K562 (cell line): Measurements from ENCODE around the gene SLC22A23. TPM values are rescaled to one million over a fixed set of nuclear protein-coding genes. Genes with fewer than 3 reads are reported as not detected.
A peak's percentile ranks its signal among the peaks of the same experiment; 100 is the strongest.

Experiments
- ATAC-seq: fragments of 200-7000 bp; cut with Tn5 transposase; 3 replicates; pipeline ENCODE4 v1.9.1; 2020; ENCODE audit warnings: moderate library complexity
- BruUV-seq: library from RNA; stranded (reverse); fragments of 400-500 nt; replicated peaks from 2 replicates; lab custom pipeline; 2021; lab: Mats Ljungman, UMichigan
- CTCF ChIA-PET: fragments of 300-600 bp; formaldehyde crosslinking; extraction: SDS; loops from one replicate; lab custom pipeline; 2021; ENCODE audit warnings: low intra/inter-chr PET ratio; lab: Yijun Ruan, JAX
- POLR2A ChIA-PET: fragments of 300-600, 350-650 bp; sonication (Branson Sonifier 250); formaldehyde crosslinking; extraction: SDS; loops from one replicate; lab custom pipeline; 2021; ENCODE audit warnings: antibody characterized with exemption, inconsistent platforms; lab: Yijun Ruan, JAX
- DNase-seq, 4 experiments: peaks; one replicate each; pipeline versions ENCODE4 v3.0.0 to v3.0.0-alpha.2; 2011 to 2018; ENCODE audit warnings: low spot score in 3 of 4, mixed read lengths in 3 of 4; ENCODE audit errors: extremely low read depth in 1 of 4
- FAIRE-seq: peaks from 2 replicates; lab custom pipeline; 2011; peaks lifted over from hg19 to GRCh38; lab: Jason Lieb, UNC
- H2AFZ ChIP-seq: 2 replicates; pipeline ENCODE4 v1.6.0; 2011; ENCODE audit warnings: low read depth, low read length, control low read depth, inconsistent platforms
- H3K27ac ChIP-seq: fragments of 200-600 bp; 3 replicates; pipeline ENCODE4 v1.8.0; 2011; ENCODE audit warnings: low read depth, mild to moderate bottlenecking, control low read depth, inconsistent platforms, low read length, moderate library complexity, mixed read lengths; ENCODE audit errors: extremely low read depth
- H3K27me3 ChIP-seq, 2 experiments: fragments of 300-600 bp in 1 of 2; 2 replicates in 1 of 2; 3 replicates in 1 of 2; pipeline versions ENCODE4 v1.6.0 to v1.8.0; 2011; ENCODE audit warnings: inconsistent platforms in 2 of 2, low read length in 2 of 2, mild to moderate bottlenecking in 1 of 2, mixed read lengths in 1 of 2, moderate library complexity in 1 of 2; ENCODE audit not compliant: control insufficient read depth in 2 of 2, insufficient read depth in 2 of 2
- H3K36me3 ChIP-seq: fragments of 300-600 bp; 3 replicates; pipeline ENCODE4 v1.8.0; 2011; ENCODE audit warnings: mild to moderate bottlenecking, low read length, inconsistent platforms; ENCODE audit not compliant: control insufficient read depth, insufficient read depth
- H3K4me1 ChIP-seq, 2 experiments: fragments of 200-600 bp in 1 of 2; replicated peaks in 1 of 2; 2 replicates in 1 of 2; 3 replicates in 1 of 2; pipeline versions ENCODE4 v1.5.1 to v1.8.0; 2011; ENCODE audit warnings: inconsistent platforms in 2 of 2, low read length in 2 of 2, mild to moderate bottlenecking in 1 of 2, mixed read lengths in 1 of 2, moderate library complexity in 1 of 2; ENCODE audit not compliant: control insufficient read depth in 2 of 2, insufficient read depth in 2 of 2
- H3K4me2 ChIP-seq: 2 replicates; pipeline ENCODE4 v1.6.1; 2011; ENCODE audit warnings: low read length, control low read depth, inconsistent platforms, mixed read lengths; ENCODE audit not compliant: insufficient read depth
- H3K4me3 ChIP-seq: fragments of 200-600 bp; sonication (generic), shearing (Covaris generic); 2 replicates; pipeline ENCODE4 v1.5.1; 2016; ENCODE audit warnings: control low read depth, inconsistent platforms
- H3K79me2 ChIP-seq: fragments of 200-600 bp; 3 replicates; pipeline ENCODE4 v1.8.0; 2011; ENCODE audit warnings: low read length, inconsistent platforms; ENCODE audit not compliant: control insufficient read depth, insufficient read depth
- H3K9ac ChIP-seq, 2 experiments: 2 replicates each; pipeline versions ENCODE4 v1.6.0 to v1.6.1; 2011; ENCODE audit warnings: low read depth in 2 of 2, low read length in 2 of 2, control low read depth in 1 of 2, inconsistent platforms in 1 of 2, mild to moderate bottlenecking in 1 of 2, mixed read lengths in 1 of 2; ENCODE audit not compliant: insufficient read depth in 1 of 2
- H3K9me1 ChIP-seq: one replicate; pipeline ENCODE4 v1.6.0; 2011; ENCODE audit warnings: inconsistent platforms, mild to moderate bottlenecking, low read length, moderate library complexity; ENCODE audit not compliant: control insufficient read depth, insufficient read depth
- H3K9me3 ChIP-seq: replicated peaks from 2 replicates; pipeline ENCODE4 v1.5.1; 2011; ENCODE audit warnings: low read depth, low read length, inconsistent platforms; ENCODE audit not compliant: control insufficient read depth, insufficient read depth
- H4K20me1 ChIP-seq: replicated peaks from 2 replicates; pipeline ENCODE4 v1.6.1; 2011; ENCODE audit warnings: low read length, inconsistent platforms, mixed read lengths; ENCODE audit not compliant: control insufficient read depth, insufficient read depth
- ARHGAP35 ChIP-seq: fragments of 450-650 bp; IDR thresholded peaks from 2 replicates; pipeline ENCODE4 v1.6.1; 2018; ENCODE audit not compliant: partially characterized antibody
- BACH1 ChIP-seq: fragments of 200-800 bp; sonication (Bioruptor generic); IDR thresholded peaks from 2 replicates; pipeline ENCODE4 v1.6.1; 2016; ENCODE audit warnings: missing genetic modification characterization, missing compliant biosample characterization
- BHLHE40 ChIP-seq: IDR thresholded peaks from 2 replicates; pipeline ENCODE4 v1.6.1; 2011; ENCODE audit warnings: low read length, improper control_type of control experiment
- CREM ChIP-seq: IDR thresholded peaks from 2 replicates; pipeline ENCODE4 v1.6.1; 2014; ENCODE audit warnings: antibody characterized with exemption, low read depth
- HDGF ChIP-seq: fragments of 450-650 bp; IDR thresholded peaks from 2 replicates; pipeline ENCODE4 v1.6.1; 2016
- HES1 ChIP-seq: fragments of 450-650 bp; IDR thresholded peaks from 2 replicates; pipeline ENCODE4 v1.6.1; 2016; ENCODE audit warnings: low read depth, mild to moderate bottlenecking, moderate library complexity
- HEY1 ChIP-seq: fragments of 250-450 bp; sonication (Bioruptor Pico); IDR thresholded peaks from 2 replicates; pipeline ENCODE4 v1.5.0; 2020; ENCODE audit warnings: mild to moderate bottlenecking, moderate library complexity, borderline replicate concordance
- HLTF ChIP-seq: fragments of 450-650 bp; IDR thresholded peaks from 2 replicates; pipeline ENCODE4 v1.6.1; 2016
- MTA2 ChIP-seq: fragments of 450-650 bp; IDR thresholded peaks from 2 replicates; pipeline ENCODE4 v1.6.1; 2016; ENCODE audit warnings: low read depth
- MTA3 ChIP-seq: fragments of 450-650 bp; formaldehyde crosslinking; IDR thresholded peaks from 2 replicates; pipeline ENCODE4 v1.6.1; 2017; ENCODE audit warnings: mild to moderate bottlenecking, borderline replicate concordance
- PHTF2 ChIP-seq: fragments of 250-450 bp; sonication (Bioruptor Pico); IDR thresholded peaks from 2 replicates; pipeline ENCODE4 v1.5.0; 2021; ENCODE audit warnings: mild to moderate bottlenecking
- PKNOX1 ChIP-seq: fragments of 450-650 bp; IDR thresholded peaks from 2 replicates; pipeline ENCODE4 v1.6.1; 2016
- POLR2B ChIP-seq: fragments of 450-650 bp; IDR thresholded peaks from 2 replicates; pipeline ENCODE4 v1.6.1; 2018; ENCODE audit warnings: low read depth; ENCODE audit not compliant: partially characterized antibody
- RAD51 ChIP-seq: fragments of 450-650 bp; IDR thresholded peaks from 2 replicates; pipeline ENCODE4 v1.7.1; 2016; ENCODE audit warnings: low read depth, mild to moderate bottlenecking, borderline replicate concordance
- RBM25 ChIP-seq: fragments of 200-400 bp; formaldehyde crosslinking; IDR thresholded peaks from 2 replicates; pipeline ENCODE4 v1.6.1; 2018; ENCODE audit warnings: low read length, low read depth, moderate library complexity; ENCODE audit not compliant: severe bottlenecking
- SIN3B ChIP-seq: fragments of 450-650 bp; IDR thresholded peaks from 2 replicates; pipeline ENCODE4 v1.6.1; 2017; ENCODE audit warnings: low read depth, mild to moderate bottlenecking, moderate library complexity
- SP1 ChIP-seq: sonication (generic); formaldehyde crosslinking; IDR thresholded peaks from 2 replicates; pipeline ENCODE4 v1.8.1; 2022; ENCODE audit warnings: mild to moderate bottlenecking, missing genetic modification reagents
- TAF15 ChIP-seq: fragments of 200-400 bp; formaldehyde crosslinking; IDR thresholded peaks from 2 replicates; pipeline ENCODE4 v1.6.1; 2017; ENCODE audit warnings: mild to moderate bottlenecking, low read depth, low read length, moderate library complexity
- ZNF184 ChIP-seq: sonication (generic); formaldehyde crosslinking; IDR thresholded peaks from 2 replicates; pipeline ENCODE4 v1.5.0; 2020; ENCODE audit warnings: missing genetic modification reagents
- ZNF311 ChIP-seq: fragments of 250-450 bp; sonication (Bioruptor Pico); IDR thresholded peaks from 2 replicates; pipeline ENCODE4 v1.4.0; 2020; ENCODE audit warnings: mild to moderate bottlenecking, moderate library complexity
- ZZZ3 ChIP-seq: fragments of 450-650 bp; IDR thresholded peaks from 2 replicates; pipeline ENCODE4 v1.6.1; 2016; ENCODE audit warnings: antibody characterized with exemption, mild to moderate bottlenecking, moderate library complexity
- WGBS: fragments of 100-300 bp; shearing (Covaris generic); methylation state at CpG from one replicate; pipeline ENCODE4 v1.1.6; 2016; ENCODE audit warnings: low coverage, mixed read lengths; ENCODE audit not compliant: insufficient coverage; ENCODE audit errors: missing lambda C conversion rate; 5-methylcytosine and 5-hydroxymethylcytosine counted together
- in situ Hi-C: fragments of 300-500 bp; cut with MboI; formaldehyde crosslinking; loops from 4 replicates; pipeline ENCODE4 v1.15.0; 2018; ENCODE audit warnings: inconsistent platforms, mixed read lengths
- intact Hi-C: fragments of 100-400 bp; cut with micrococcal nuclease; formaldehyde crosslinking; loops from 2 replicates; pipeline ENCODE4 v1.14.2; 2022
- polyA plus RNA-seq, 8 experiments: library from polyadenylated mRNA; depleted of rRNA in 4 of 8; stranded (reverse) in 5 of 8; unstranded in 3 of 8; fragments of >200 nt; fragmentation: Nextera tagmentation in 2 of 8; fragmentation: Illumina TruSeq in 1 of 8; extraction: Ambion mirVana in 2 of 8; extraction: Trizol in 1 of 8; gene quantifications; 2 replicates each; pipeline versions ENCODE4 v1.2.1 to v1.2.3, GENCODE V29; 2011 to 2014; ENCODE audit warnings: inconsistent platforms in 1 of 8, missing spikeins in 1 of 8
- total RNA-seq, 7 experiments: library from RNA; depleted of rRNA in 6 of 7; stranded (reverse); fragments of >200 nt in 6 of 7; fragmentation: Illumina TruSeq in 2 of 7; extraction: Trizol in 2 of 7; gene quantifications; 2 replicates each; pipeline versions ENCODE4 v1.2.1 to v1.2.3, GENCODE V29; 2011 to 2021; ENCODE audit warnings: low replicate concordance in 1 of 7
- TF ChIP-seq, protein P1 (sequence below), 2 experiments: IDR thresholded peaks; 2 replicates each; pipeline ENCODE4 v1.6.1; 2011; ENCODE audit warnings: borderline replicate concordance in 1 of 2, control low read depth in 1 of 2, low read depth in 1 of 2, low read length in 1 of 2, mild to moderate bottlenecking in 1 of 2, mixed read lengths in 1 of 2, moderate library complexity in 1 of 2; ENCODE audit not compliant: insufficient read depth in 1 of 2, insufficient read length in 1 of 2, poor library complexity in 1 of 2, severe bottlenecking in 1 of 2; ENCODE audit errors: extremely low read depth in 1 of 2

Gene SLC22A23
- total and polyA plus RNA-seq, 9 of the 15 experiments (the other 6 are each of a cell fraction or from before 2014, with no cell fraction given): 0.30 to 8.7 (median 2.5) TPM

GRCh38 chr6:3372184-3372846 lies 84.5 kb downstream of the SLC22A23 start:
- no peaks in the 10 kb centered on the region for H3K27me3 ChIP-seq
- H3K4me1 ChIP-seq: peaks cover 6 to 10% of the 10 kb centered on the region in 2 experiments; a peak in 4 of 5 replicates
- H3K4me3 ChIP-seq: no peak overlapping the region
- 47% methylated on average over 12 of the region's 12 CpGs for WGBS
- H3K36me3 ChIP-seq: no peaks in the 10 kb centered on the region
- H3K79me2 ChIP-seq: no peaks in the 10 kb centered on the region
- H3K9me3 ChIP-seq: no peaks in the 10 kb centered on the region
- POLR2A ChIA-PET: interaction anchor here (0.5 to 3.2 kb wide), 4 partner anchors 8 to 238 kb away, joined by 3 to 15 read pairs (median 3); no protein-coding TSS in a partner anchor
- H3K9ac ChIP-seq: peak overlapping the region in 1 of 2 experiments; percentile 59; a peak in 2 of 4 replicates
- peak; percentile 57 for FAIRE-seq
- ATAC-seq: peak; percentile 94
- no peak overlapping the region for H3K27ac ChIP-seq
- no peaks in the 10 kb centered on the region for H3K9me1 ChIP-seq
- H3K4me2 ChIP-seq: peak overlapping the region; percentile 2; the same call in 1 of the 2 replicates
- intact Hi-C loops (no loop called here), in situ Hi-C loops (no loop called here)
- no peaks in the 10 kb centered on the region for H4K20me1 ChIP-seq
- CTCF ChIA-PET: interaction anchor here (0.6 to 1.0 kb wide), 3 partner anchors 92 to 385 kb away, joined by 3 to 4 read pairs (median 3); no protein-coding TSS in a partner anchor
- H2AFZ ChIP-seq: 0 out of 2 replicates have a peak overlapping the region, but pooled peaks have one; percentile 30
- DNase-seq: peak; percentile 64 to 74 (median 67)
- no TSS peak for BruUV-seq
- TF ChIP-seq MTA3 (no peak; the same call in 1 of the 2 replicates), RBM25 (no peak), ARHGAP35 (no peak), SP1 (peak; percentile 73), POLR2B (no peak), TAF15 (no peak), PKNOX1 (peak; percentile 27; the same call in 1 of the 2 replicates), ZNF311 (CRISPR knock-in tag) (no peak), RAD51 (no peak), ZZZ3 (no peak), HEY1 (CRISPR knock-in tag) (no peak), BACH1 (tag) (no peak), HLTF (0 out of 2 replicates have a peak, but pooled peaks have one; percentile 30), CREM (0 out of 2 replicates have a peak, but pooled peaks have one; percentile 38), PHTF2 (CRISPR knock-in tag) (no peak), HES1 (no peak), ZNF184 (no peak), MTA2 (no peak), HDGF (peak; percentile 86; the same call in 1 of the 2 replicates), BHLHE40 (no peak), SIN3B (no peak)
- TF ChIP-seq, protein P1, sequence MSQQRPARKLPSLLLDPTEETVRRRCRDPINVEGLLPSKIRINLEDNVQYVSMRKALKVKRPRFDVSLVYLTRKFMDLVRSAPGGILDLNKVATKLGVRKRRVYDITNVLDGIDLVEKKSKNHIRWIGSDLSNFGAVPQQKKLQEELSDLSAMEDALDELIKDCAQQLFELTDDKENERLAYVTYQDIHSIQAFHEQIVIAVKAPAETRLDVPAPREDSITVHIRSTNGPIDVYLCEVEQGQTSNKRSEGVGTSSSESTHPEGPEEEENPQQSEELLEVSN (IDR thresholded peaks at IDR 0.05; ENCODE audit: borderline replicate concordance in 1 of 2, extremely low read depth in 1 of 2, insufficient read depth in 1 of 2, insufficient read length in 1 of 2, low read depth in 1 of 2, low read length in 1 of 2, poor library complexity in 1 of 2, severe bottlenecking in 1 of 2): no peak
